ENCODE results near the gene RNASEH2C.

GRCh38 chr11:65767406-65767805, 46.8 kb upstream of the RNASEH2C start:
- TF ChIP-seq POLR2A (IDR thresholded peaks at IDR 0.05) (no peak), CTCF (IDR thresholded peaks at IDR 0.05) (no peak), EP300 (IDR thresholded peaks at IDR 0.05) (no peak)

Measured in ovary (tissue), 3 donors.